PC-3 (cell line): Measurements from ENCODE around the gene YWHAG. TPM values are rescaled to one million over a fixed set of nuclear protein-coding genes. Genes with fewer than 3 reads are reported as not detected.
A peak's percentile ranks its signal among the peaks of the same experiment; 100 is the strongest.

ENCODE experiments used
- ATAC-seq: fragments of 200-7000 bp; cut with Tn5 transposase; 2 replicates; pipeline ENCODE4 v1.9.1; 2020; ENCODE audit warnings: mild to moderate bottlenecking, moderate library complexity
- BruUV-seq: library from RNA; stranded (reverse); fragments of 400-500 nt; replicated peaks from 2 replicates; lab custom pipeline; 2021; lab: Mats Ljungman, UMichigan
- CTCF ChIA-PET: fragments of 300-600 bp; sonication (Branson Sonifier 250); formaldehyde crosslinking; loops from one replicate; lab custom pipeline; 2022; ENCODE audit warnings: antibody characterized with exemption; lab: Charles Lee
- POLR2A ChIA-PET: fragments of 300-600 bp; sonication (Branson Sonifier 250); formaldehyde crosslinking; loops from one replicate; lab custom pipeline; 2022; ENCODE audit warnings: antibody characterized with exemption; ENCODE audit not compliant: unreplicated experiment; lab: Charles Lee
- DNase-seq: peaks from one replicate; pipeline ENCODE4 v3.0.0-alpha.2; 2015
- H2AFZ ChIP-seq: fragments of 300-600 bp; sonication (generic); 2 replicates; pipeline ENCODE4 v1.6.0; 2016; ENCODE audit warnings: antibody characterized with exemption, low read length
- H3F3A ChIP-seq: fragments of 300-600 bp; sonication (generic); one replicate; pipeline ENCODE4 v1.6.0; 2017; ENCODE audit warnings: antibody characterized with exemption, low read length, control low read depth, mild to moderate bottlenecking; ENCODE audit not compliant: unreplicated experiment
- H3K27ac ChIP-seq: fragments of 300-600 bp; sonication (generic); 2 replicates; pipeline ENCODE4 v1.5.1; 2016; ENCODE audit warnings: mild to moderate bottlenecking, low read length
- H3K27me3 ChIP-seq: fragments of 300-600 bp; sonication (generic); 2 replicates; pipeline ENCODE4 v1.6.1; 2016; ENCODE audit warnings: low read length, mixed read lengths
- H3K36me3 ChIP-seq: fragments of 300-600 bp; sonication (generic); 2 replicates; pipeline ENCODE4 v1.6.1; 2016; ENCODE audit warnings: low read depth, mixed run types, low read length, mixed read lengths
- H3K4me1 ChIP-seq: fragments of 300-600 bp; sonication (generic); 2 replicates; pipeline ENCODE4 v1.5.1; 2016; ENCODE audit warnings: low read length; ENCODE audit not compliant: insufficient read depth
- H3K4me2 ChIP-seq: fragments of 300-600 bp; sonication (generic); 2 replicates; pipeline ENCODE4 v1.6.0; 2016; ENCODE audit warnings: low read length
- H3K4me3 ChIP-seq: fragments of 300-600 bp; sonication (generic); 2 replicates; pipeline ENCODE4 v1.5.1; 2016; ENCODE audit warnings: mild to moderate bottlenecking, low read length, mixed read lengths
- H3K79me2 ChIP-seq: fragments of 300-600 bp; sonication (generic); 2 replicates; pipeline ENCODE4 v1.6.1; 2017; ENCODE audit warnings: low read length, mixed read lengths
- H3K9ac ChIP-seq: fragments of 300-600 bp; sonication (generic); 2 replicates; pipeline ENCODE4 v1.6.0; 2016; ENCODE audit warnings: mild to moderate bottlenecking, low read length
- H3K9me2 ChIP-seq: fragments of 300-600 bp; sonication (generic); replicated peaks from 2 replicates; pipeline ENCODE4 v1.6.1; 2016; ENCODE audit warnings: mixed run types, low read length, mixed read lengths
- H3K9me3 ChIP-seq: fragments of 300-600 bp; sonication (generic); 2 replicates; pipeline ENCODE4 v1.6.1; 2016; ENCODE audit warnings: low read length, mixed read lengths
- H4K20me1 ChIP-seq: fragments of 300-600 bp; sonication (generic); 2 replicates; pipeline ENCODE4 v1.6.1; 2016; ENCODE audit warnings: low read length, mixed read lengths
- CTCF ChIP-seq: fragments of 300-600 bp; sonication (generic); conservative IDR thresholded peaks from 2 replicates; pipeline ENCODE4 v1.5.1; 2017; ENCODE audit warnings: antibody characterized with exemption, low read depth, mild to moderate bottlenecking, low read length
- EZH2 ChIP-seq: fragments of 300-600 bp; sonication (generic); IDR thresholded peaks from one replicate; pipeline ENCODE4 v1.6.1; 2017; ENCODE audit warnings: antibody characterized with exemption, mild to moderate bottlenecking, low read length; ENCODE audit not compliant: unreplicated experiment
- EZH2phosphoT487 ChIP-seq: fragments of 300-600 bp; sonication (generic); IDR thresholded peaks from 2 replicates; pipeline ENCODE4 v1.6.1; 2018; ENCODE audit warnings: mild to moderate bottlenecking, antibody characterized with exemption, low read length, borderline replicate concordance
- intact Hi-C: fragments of 100-400 bp; cut with micrococcal nuclease; formaldehyde crosslinking; loops from 2 replicates; pipeline ENCODE4 v1.9.0; 2023
- total RNA-seq: library from RNA; depleted of rRNA; stranded (reverse); fragments of >200 nt; gene quantifications from 2 replicates; pipeline ENCODE4 v1.2.3, GENCODE V29; 2014

The YWHAG gene
- total RNA-seq, 1 experiment from 2014 or later = 42.2 TPM

GRCh38 chr7:76354981-76355730 is 3.6 kb downstream of the YWHAG start:
- BruUV-seq = no TSS peak
- CTCF ChIA-PET = no interaction called here
- H3K9me3 ChIP-seq = no peaks in the 10 kb centered on the region
- peaks cover 55% of the 10 kb centered on the region for H3K36me3 ChIP-seq
- no peak overlapping the region for H2AFZ ChIP-seq
- intact Hi-C loops = no loop called here
- H4K20me1 ChIP-seq = peaks cover 81% of the 10 kb centered on the region
- H3K9ac ChIP-seq = no peak overlapping the region
- DNase-seq = no peak
- TF ChIP-seq CTCF (no peak), EZH2 (no peak), EZH2phosphoT487 (no peak)
- no peak overlapping the region for H3K27ac ChIP-seq
- POLR2A ChIA-PET = interaction anchor here (0.6 kb wide), 1 partner anchor 162 kb away, joined by 3 read pairs; no protein-coding TSS in a partner anchor
- 0 out of 2 replicates have a peak overlapping the region, but pooled peaks have one; percentile 95 for H3K4me3 ChIP-seq
- H3K4me1 ChIP-seq = peaks cover 23% of the 10 kb centered on the region
- H3K79me2 ChIP-seq = peaks cover 86% of the 10 kb centered on the region
- no peak for ATAC-seq
- no peaks in the 10 kb centered on the region for H3K9me2 ChIP-seq
- H3K27me3 ChIP-seq = no peaks in the 10 kb centered on the region
- H3F3A ChIP-seq = no peaks in the 10 kb centered on the region
- peak overlapping the region; percentile 89 for H3K4me2 ChIP-seq

DNA sequence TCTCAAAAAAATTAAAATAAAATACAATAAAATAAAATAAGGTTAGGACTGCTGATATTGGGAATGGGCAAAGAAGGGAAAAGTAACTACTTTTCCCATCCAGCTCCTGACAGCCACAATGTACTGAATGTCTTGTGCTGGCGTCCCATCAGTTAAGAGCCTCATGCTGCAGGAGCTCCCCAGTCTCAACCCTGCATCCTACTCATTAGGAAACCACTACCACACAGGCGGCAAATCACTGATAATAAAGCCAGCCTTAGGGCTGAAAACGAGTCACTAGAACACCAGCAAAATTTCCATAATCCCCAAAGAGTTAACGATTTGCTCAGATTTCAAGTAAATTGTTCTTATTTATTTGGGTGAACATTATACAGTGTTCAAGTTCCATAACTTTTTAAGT is 4.3 kb downstream of the YWHAG start:
- no peak overlapping the region for H3K4me2 ChIP-seq
- TF ChIP-seq EZH2 (no peak), EZH2phosphoT487 (no peak), CTCF (no peak)
- H3K9me2 ChIP-seq = no peaks in the 10 kb centered on the region
- H3K27ac ChIP-seq = no peak overlapping the region
- H3K9me3 ChIP-seq = no peaks in the 10 kb centered on the region
- H3K79me2 ChIP-seq = peaks cover 93% of the 10 kb centered on the region
- ChIA-PET CTCF (no interaction called here), POLR2A (interaction anchor here (0.6 kb wide), 1 partner anchor 162 kb away, joined by 3 read pairs; no protein-coding TSS in a partner anchor)
- intact Hi-C loops = no loop called here
- H3K27me3 ChIP-seq = no peaks in the 10 kb centered on the region
- no peak for ATAC-seq
- DNase-seq = no peak
- peaks cover 17% of the 10 kb centered on the region for H3K4me1 ChIP-seq
- no peaks in the 10 kb centered on the region for H3F3A ChIP-seq
- H2AFZ ChIP-seq = no peak overlapping the region
- BruUV-seq = no TSS peak
- H3K36me3 ChIP-seq = peaks cover 61% of the 10 kb centered on the region
- H3K9ac ChIP-seq = no peak overlapping the region
- peaks cover 87% of the 10 kb centered on the region for H4K20me1 ChIP-seq
- no peak overlapping the region for H3K4me3 ChIP-seq

DNA sequence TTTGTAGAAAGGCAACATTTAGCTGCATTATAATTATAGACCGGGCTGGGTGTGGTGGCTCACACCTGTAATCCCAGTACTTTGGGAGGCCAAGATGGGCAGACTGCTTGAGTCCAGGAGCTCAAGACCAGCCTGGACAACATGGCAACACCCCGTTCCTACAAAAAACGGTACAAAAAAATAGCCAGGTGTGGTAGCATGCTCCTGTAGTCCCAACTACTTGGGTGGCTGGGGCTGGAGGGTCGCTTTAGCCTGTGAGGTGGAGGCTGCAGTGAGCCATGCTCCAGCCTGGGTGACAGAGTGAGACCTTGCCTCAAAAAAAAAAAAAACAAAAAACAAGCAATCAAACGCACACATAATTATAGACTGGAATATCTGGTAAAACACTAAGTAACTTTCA is 5.0 kb downstream of the YWHAG start:
- Histone ChIP-seq H3K27ac (no peak overlapping the region), H3K4me2 (no peak overlapping the region)
- POLR2A ChIA-PET = no interaction called here

More for the DNA sequence above, 5.0 kb downstream of the YWHAG start:
- Histone ChIP-seq H3K27me3 (no peaks in the 10 kb centered on the region), H4K20me1 (peaks cover 90% of the 10 kb centered on the region), H3K9me2 (no peaks in the 10 kb centered on the region), H3K4me1 (peaks cover 15% of the 10 kb centered on the region), H2AFZ (no peak overlapping the region), H3K79me2 (peaks cover 100% of the 10 kb centered on the region), H3F3A (no peaks in the 10 kb centered on the region), H3K9ac (no peak overlapping the region), H3K36me3 (peaks cover 66% of the 10 kb centered on the region), H3K4me3 (no peak overlapping the region), H3K9me3 (no peaks in the 10 kb centered on the region)
- ATAC-seq = no peak
- BruUV-seq = no TSS peak
- CTCF ChIA-PET = no interaction called here
- intact Hi-C loops = no loop called here
- TF ChIP-seq EZH2 = no peak
- no peak for TF ChIP-seq EZH2phosphoT487
- TF ChIP-seq CTCF = no peak
- no peak for DNase-seq
